Panc1 (cell line): ENCODE results near the gene COL4A1. TPM values are rescaled to one million over a fixed set of nuclear protein-coding genes. Genes with fewer than 3 reads are reported as not detected.

Experiments
- ATAC-seq: fragments of 200-7000 bp; cut with Tn5 transposase; 2 replicates; pipeline ENCODE4 v1.9.1; 2020; ENCODE audit warnings: mild to moderate bottlenecking, moderate library complexity
- BruUV-seq: library from RNA; stranded (reverse); fragments of 400-500 nt; replicated peaks from 2 replicates; lab custom pipeline; 2021; lab: Mats Ljungman, UMichigan
- CTCF ChIA-PET: fragments of 300-600 bp; sonication (Branson Sonifier 250); formaldehyde crosslinking; loops from one replicate; lab custom pipeline; 2022; ENCODE audit warnings: antibody characterized with exemption; lab: Charles Lee
- POLR2A ChIA-PET: fragments of 300-600 bp; sonication (Branson Sonifier 250); formaldehyde crosslinking; loops from one replicate; lab custom pipeline; 2022; ENCODE audit warnings: antibody characterized with exemption; lab: Charles Lee
- DNase-seq: peaks from one replicate; pipeline ENCODE4 v3.0.0-alpha.2; 2010; ENCODE audit warnings: low read depth, low spot score
- H3K27ac ChIP-seq: 2 replicates; pipeline ENCODE4 v1.5.1; 2011; ENCODE audit warnings: mild to moderate bottlenecking, low read length, inconsistent platforms
- H3K27me3 ChIP-seq: fragments of 200-500 bp; sonication (Bioruptor generic); 2 replicates; pipeline ENCODE4 v1.6.0; 2014; ENCODE audit warnings: low read length, inconsistent platforms; ENCODE audit not compliant: control insufficient read depth, insufficient read depth
- H3K36me3 ChIP-seq: fragments of 200-500 bp; sonication (Bioruptor generic); 2 replicates; pipeline ENCODE4 v1.5.1; 2014; ENCODE audit warnings: inconsistent platforms, mild to moderate bottlenecking, low read length, moderate library complexity; ENCODE audit not compliant: control insufficient read depth, insufficient read depth
- H3K4me1 ChIP-seq: 2 replicates; pipeline ENCODE4 v1.5.1; 2011; ENCODE audit warnings: inconsistent platforms, mild to moderate bottlenecking, low read length, moderate library complexity; ENCODE audit not compliant: control insufficient read depth, insufficient read depth
- H3K4me3 ChIP-seq, 2 experiments: 2 replicates each; pipeline ENCODE4 v1.5.1; 2011 to 2012; ENCODE audit warnings: low read depth in 2 of 2, low read length in 2 of 2, mild to moderate bottlenecking in 2 of 2, inconsistent platforms in 1 of 2, moderate library complexity in 1 of 2
- H3K9me3 ChIP-seq: fragments of 200-500 bp; sonication (Bioruptor generic); 2 replicates; pipeline ENCODE4 v1.5.1; 2014; ENCODE audit warnings: low read depth, mild to moderate bottlenecking, inconsistent platforms, low read length, moderate library complexity; ENCODE audit not compliant: control insufficient read depth, insufficient read depth
- POLR2AphosphoS5 ChIP-seq: IDR thresholded peaks from 2 replicates; pipeline ENCODE4 v1.6.1; 2012; ENCODE audit warnings: mild to moderate bottlenecking, low read depth, low read length, moderate library complexity
- SIN3A ChIP-seq: IDR thresholded peaks from 2 replicates; pipeline ENCODE4 v1.6.1; 2012; ENCODE audit warnings: low read depth, mild to moderate bottlenecking, low read length, moderate library complexity, borderline replicate concordance; ENCODE audit not compliant: insufficient read depth
- TCF7L2 ChIP-seq: IDR thresholded peaks from 2 replicates; pipeline ENCODE4 v1.6.1; 2011; ENCODE audit warnings: mild to moderate bottlenecking, low read depth, low read length, inconsistent platforms
- in situ Hi-C: cut with HindIII; loops from 2 replicates; pipeline ENCODE4 v1.10.0; 2016; ENCODE audit warnings: low sequenced_read_pairs, low pct_unique_long_range_greater_than_20kb
- intact Hi-C: fragments of 100-400 bp; cut with micrococcal nuclease; formaldehyde crosslinking; loops from one replicate; pipeline ENCODE4 v1.10.0; 2022; ENCODE audit not compliant: unreplicated experiment
- total RNA-seq: library from RNA; stranded (reverse); gene quantifications from one replicate; pipeline ENCODE4 v1.2.1, GENCODE V29; 2021; ENCODE audit not compliant: unreplicated experiment
- TF ChIP-seq, protein P1 (sequence below): fragments of 450-650 bp; IDR thresholded peaks from 2 replicates; pipeline ENCODE4 v1.5.1; 2017; ENCODE audit warnings: mild to moderate bottlenecking
- TF ChIP-seq, protein P2 (sequence below), 2 experiments: IDR thresholded peaks; 2 replicates each; pipeline ENCODE4 v1.6.1; 2011 to 2012; ENCODE audit warnings: low read depth in 2 of 2, control low read depth in 1 of 2, low read length in 1 of 2, mild to moderate bottlenecking in 1 of 2, moderate library complexity in 1 of 2; ENCODE audit not compliant: insufficient read depth in 1 of 2

Gene COL4A1
- total RNA-seq, 1 experiment from 2014 or later, result 1.1 TPM

DNA sequence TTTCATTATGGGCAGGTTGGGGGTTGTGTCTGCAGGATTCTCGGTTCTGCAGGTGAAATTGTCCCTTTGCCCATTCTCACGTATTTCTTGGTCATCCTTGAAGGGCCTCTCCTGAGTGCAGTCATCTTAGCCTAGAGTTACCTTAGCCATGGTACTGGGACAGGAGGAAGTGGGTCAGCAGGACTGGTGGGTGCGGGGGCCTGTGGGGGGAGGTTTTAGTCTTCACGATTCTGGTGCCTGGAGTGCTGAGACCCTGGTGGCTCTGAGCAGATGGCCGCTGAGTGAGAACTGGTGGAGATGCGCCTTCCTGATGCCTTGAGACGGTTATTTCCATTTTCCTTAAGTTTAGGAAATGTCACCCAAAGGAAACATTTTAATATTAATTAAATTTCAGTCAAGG is 12.0 kb upstream of the COL4A1 start:
- H3K36me3 ChIP-seq, result no peaks in the 10 kb centered on the region

DNA sequence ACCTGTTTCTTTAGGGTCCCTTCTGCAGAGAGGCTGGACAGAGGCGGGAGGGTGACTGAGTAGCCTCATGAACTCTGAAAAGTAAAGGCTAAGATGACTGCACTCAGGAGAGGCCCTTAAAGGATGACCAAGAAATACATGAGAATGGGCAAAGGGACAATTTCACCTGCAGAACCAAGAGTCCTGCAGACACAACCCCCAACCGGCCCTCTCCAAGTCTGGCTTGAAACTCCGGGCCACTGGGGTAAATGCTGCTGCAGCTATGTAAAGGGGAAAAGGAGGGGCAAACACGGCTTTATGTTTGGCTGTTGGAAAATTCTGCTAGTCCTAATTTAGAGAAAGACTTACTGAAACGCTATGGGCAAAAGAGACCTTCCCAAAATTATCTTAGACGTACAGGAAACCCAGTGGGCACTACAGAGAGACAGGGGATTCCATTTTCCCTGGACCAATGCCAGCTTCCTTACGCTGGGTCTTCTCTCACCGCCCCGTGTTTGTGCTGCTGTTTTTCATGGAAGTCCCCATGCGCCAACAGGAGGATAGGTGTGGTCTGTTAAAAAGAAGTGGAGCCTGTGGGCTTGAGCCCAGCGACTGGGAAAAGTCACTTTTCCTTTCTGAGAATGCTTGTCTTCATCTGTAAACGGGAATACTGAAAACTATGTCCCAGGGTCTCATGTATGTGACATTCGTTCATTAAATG is 10.7 kb upstream of the COL4A1 start:
- no peaks in the 10 kb centered on the region for H3K27me3 ChIP-seq

More for the DNA sequence above, 12.0 kb upstream of the COL4A1 start:
- POLR2A ChIA-PET, result no interaction called here
- BruUV-seq, result no TSS peak
- H3K4me3 ChIP-seq, result no peak overlapping the region
- TF ChIP-seq, protein P1, sequence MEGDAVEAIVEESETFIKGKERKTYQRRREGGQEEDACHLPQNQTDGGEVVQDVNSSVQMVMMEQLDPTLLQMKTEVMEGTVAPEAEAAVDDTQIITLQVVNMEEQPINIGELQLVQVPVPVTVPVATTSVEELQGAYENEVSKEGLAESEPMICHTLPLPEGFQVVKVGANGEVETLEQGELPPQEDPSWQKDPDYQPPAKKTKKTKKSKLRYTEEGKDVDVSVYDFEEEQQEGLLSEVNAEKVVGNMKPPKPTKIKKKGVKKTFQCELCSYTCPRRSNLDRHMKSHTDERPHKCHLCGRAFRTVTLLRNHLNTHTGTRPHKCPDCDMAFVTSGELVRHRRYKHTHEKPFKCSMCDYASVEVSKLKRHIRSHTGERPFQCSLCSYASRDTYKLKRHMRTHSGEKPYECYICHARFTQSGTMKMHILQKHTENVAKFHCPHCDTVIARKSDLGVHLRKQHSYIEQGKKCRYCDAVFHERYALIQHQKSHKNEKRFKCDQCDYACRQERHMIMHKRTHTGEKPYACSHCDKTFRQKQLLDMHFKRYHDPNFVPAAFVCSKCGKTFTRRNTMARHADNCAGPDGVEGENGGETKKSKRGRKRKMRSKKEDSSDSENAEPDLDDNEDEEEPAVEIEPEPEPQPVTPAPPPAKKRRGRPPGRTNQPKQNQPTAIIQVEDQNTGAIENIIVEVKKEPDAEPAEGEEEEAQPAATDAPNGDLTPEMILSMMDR, result no peak
- TF ChIP-seq SIN3A, result no peak
- TF ChIP-seq TCF7L2, result no peak
- TF ChIP-seq, protein P2, sequence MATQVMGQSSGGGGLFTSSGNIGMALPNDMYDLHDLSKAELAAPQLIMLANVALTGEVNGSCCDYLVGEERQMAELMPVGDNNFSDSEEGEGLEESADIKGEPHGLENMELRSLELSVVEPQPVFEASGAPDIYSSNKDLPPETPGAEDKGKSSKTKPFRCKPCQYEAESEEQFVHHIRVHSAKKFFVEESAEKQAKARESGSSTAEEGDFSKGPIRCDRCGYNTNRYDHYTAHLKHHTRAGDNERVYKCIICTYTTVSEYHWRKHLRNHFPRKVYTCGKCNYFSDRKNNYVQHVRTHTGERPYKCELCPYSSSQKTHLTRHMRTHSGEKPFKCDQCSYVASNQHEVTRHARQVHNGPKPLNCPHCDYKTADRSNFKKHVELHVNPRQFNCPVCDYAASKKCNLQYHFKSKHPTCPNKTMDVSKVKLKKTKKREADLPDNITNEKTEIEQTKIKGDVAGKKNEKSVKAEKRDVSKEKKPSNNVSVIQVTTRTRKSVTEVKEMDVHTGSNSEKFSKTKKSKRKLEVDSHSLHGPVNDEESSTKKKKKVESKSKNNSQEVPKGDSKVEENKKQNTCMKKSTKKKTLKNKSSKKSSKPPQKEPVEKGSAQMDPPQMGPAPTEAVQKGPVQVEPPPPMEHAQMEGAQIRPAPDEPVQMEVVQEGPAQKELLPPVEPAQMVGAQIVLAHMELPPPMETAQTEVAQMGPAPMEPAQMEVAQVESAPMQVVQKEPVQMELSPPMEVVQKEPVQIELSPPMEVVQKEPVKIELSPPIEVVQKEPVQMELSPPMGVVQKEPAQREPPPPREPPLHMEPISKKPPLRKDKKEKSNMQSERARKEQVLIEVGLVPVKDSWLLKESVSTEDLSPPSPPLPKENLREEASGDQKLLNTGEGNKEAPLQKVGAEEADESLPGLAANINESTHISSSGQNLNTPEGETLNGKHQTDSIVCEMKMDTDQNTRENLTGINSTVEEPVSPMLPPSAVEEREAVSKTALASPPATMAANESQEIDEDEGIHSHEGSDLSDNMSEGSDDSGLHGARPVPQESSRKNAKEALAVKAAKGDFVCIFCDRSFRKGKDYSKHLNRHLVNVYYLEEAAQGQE (IDR thresholded peaks at IDR 0.05; ENCODE audit: insufficient read depth in 1 of 2, low read depth in 2 of 2, low read length in 1 of 2), result no peak
- TF ChIP-seq POLR2AphosphoS5, result no peak
- H3K9me3 ChIP-seq, result no peaks in the 10 kb centered on the region
- intact Hi-C loops, result no loop called here
- CTCF ChIA-PET, result no interaction called here
- DNase-seq (no peak), ATAC-seq (no peak)
- H3K4me1 ChIP-seq, result no peaks in the 10 kb centered on the region
- H3K27me3 ChIP-seq, result no peaks in the 10 kb centered on the region
- no peak overlapping the region for H3K27ac ChIP-seq
- in situ Hi-C loops, result no loop called here

More for the DNA sequence above, 10.7 kb upstream of the COL4A1 start:
- Histone ChIP-seq H3K36me3 (no peaks in the 10 kb centered on the region), H3K9me3 (no peaks in the 10 kb centered on the region), H3K4me1 (no peaks in the 10 kb centered on the region), H3K4me3 (no peak overlapping the region), H3K27ac (no peak overlapping the region)
- DNase-seq (no peak), ATAC-seq (no peak)
- ChIA-PET CTCF (no interaction called here), POLR2A (no interaction called here)
- TF ChIP-seq, protein P1, result no peak
- TF ChIP-seq TCF7L2 (no peak), SIN3A (no peak), POLR2AphosphoS5 (no peak)
- TF ChIP-seq, protein P2 (IDR thresholded peaks at IDR 0.05; ENCODE audit: insufficient read depth in 1 of 2, low read depth in 2 of 2, low read length in 1 of 2), result no peak
- in situ Hi-C loops (no loop called here), intact Hi-C loops (no loop called here)
- no TSS peak for BruUV-seq
